HepG2 (cell line): ENCODE results near the gene CISD3. TPM values are rescaled to one million over a fixed set of nuclear protein-coding genes. Genes with fewer than 3 reads are reported as not detected.

Experiments
- DNMT1 ChIP-seq: sonication (generic); formaldehyde crosslinking; IDR thresholded peaks from 2 replicates; pipeline ENCODE4 v1.5.1; 2020; ENCODE audit warnings: mild to moderate bottlenecking, missing genetic modification reagents
- GATAD2A ChIP-seq: IDR thresholded peaks from 2 replicates; pipeline ENCODE4 v1.6.1; 2016
- MATR3 ChIP-seq: sonication (generic); formaldehyde crosslinking; IDR thresholded peaks from 2 replicates; pipeline ENCODE4 v1.4.0; 2020; ENCODE audit warnings: missing genetic modification reagents
- REL ChIP-seq: sonication (generic); formaldehyde crosslinking; conservative IDR thresholded peaks from 2 replicates; pipeline ENCODE4 v1.8.0; 2022; ENCODE audit warnings: mild to moderate bottlenecking, missing genetic modification reagents, moderate library complexity
- SP5 ChIP-seq: IDR thresholded peaks from 2 replicates; pipeline ENCODE4 v1.6.1; 2016; ENCODE audit warnings: low read depth, borderline replicate concordance
- YEATS2 ChIP-seq: sonication (generic); formaldehyde crosslinking; IDR thresholded peaks from 2 replicates; pipeline ENCODE4 v1.4.0; 2020; ENCODE audit warnings: missing genetic modification reagents, borderline replicate concordance
- YEATS4 ChIP-seq: sonication (generic); formaldehyde crosslinking; IDR thresholded peaks from 2 replicates; pipeline ENCODE4 v1.4.0; 2020; ENCODE audit warnings: missing genetic modification reagents, borderline replicate concordance
- ZNF567 ChIP-seq: sonication (generic); formaldehyde crosslinking; IDR thresholded peaks from 2 replicates; pipeline ENCODE4 v1.8.1; 2023; ENCODE audit warnings: mild to moderate bottlenecking, missing genetic modification reagents, borderline replicate concordance
- ZNF883 ChIP-seq: sonication (generic); formaldehyde crosslinking; IDR thresholded peaks from 2 replicates; pipeline ENCODE4 v1.5.1; 2020; ENCODE audit warnings: mild to moderate bottlenecking, missing genetic modification reagents; ENCODE audit errors: not compliant biosample characterization
- ZSCAN22 ChIP-seq: sonication (generic); formaldehyde crosslinking; IDR thresholded peaks from 2 replicates; pipeline ENCODE4 v1.4.0; 2020; ENCODE audit warnings: mild to moderate bottlenecking, missing genetic modification reagents
- polyA plus RNA-seq, 8 experiments: library from polyadenylated mRNA; depleted of rRNA in 3 of 8; stranded (reverse) in 7 of 8; unstranded in 1 of 8; fragments of >200 nt; fragmentation: Illumina TruSeq in 4 of 8; extraction: Trizol in 4 of 8; gene quantifications; 2 replicates each; pipeline versions ENCODE4 v1.2.1 to v1.2.3, GENCODE V29; 2011 to 2016; ENCODE audit warnings: low read depth in 4 of 8, missing spikeins in 1 of 8, mixed read lengths in 1 of 8; ENCODE audit not compliant: insufficient read depth in 1 of 8
- total RNA-seq, 5 experiments: library from RNA; depleted of rRNA; stranded (reverse); fragments of >200 nt; fragmentation: Illumina TruSeq; extraction: Trizol; gene quantifications; 2 replicates each; pipeline ENCODE4 v1.2.3, GENCODE V29; 2016; ENCODE audit warnings: low read depth in 1 of 5
- TF ChIP-seq, protein P1 (sequence below): sonication (generic); formaldehyde crosslinking; conservative IDR thresholded peaks from 2 replicates; pipeline ENCODE4 v1.8.0; 2022; ENCODE audit warnings: missing genetic modification reagents
- TF ChIP-seq, protein P2 (sequence below): sonication (generic); formaldehyde crosslinking; IDR thresholded peaks from 2 replicates; pipeline ENCODE4 v1.5.0; 2020; ENCODE audit warnings: missing genetic modification reagents
- TF ChIP-seq, protein P3 (sequence below): sonication (generic); formaldehyde crosslinking; IDR thresholded peaks from 2 replicates; pipeline ENCODE4 v1.5.0; 2020; ENCODE audit warnings: mild to moderate bottlenecking, low read depth, missing genetic modification reagents, borderline replicate concordance
- TF ChIP-seq, protein P4 (sequence below): sonication (generic); formaldehyde crosslinking; IDR thresholded peaks from 2 replicates; pipeline ENCODE4 v1.4.0; 2020; ENCODE audit warnings: missing genetic modification reagents
- TF ChIP-seq, protein P5 (sequence below): sonication (generic); formaldehyde crosslinking; IDR thresholded peaks from 2 replicates; pipeline ENCODE4 v1.4.0; 2020; ENCODE audit warnings: missing genetic modification reagents

CISD3 gene
- total and polyA plus RNA-seq, 2 of the 13 experiments (the other 11 are each of a cell fraction or from before 2014, with no cell fraction given), result 30.0 to 34.1 TPM

DNA sequence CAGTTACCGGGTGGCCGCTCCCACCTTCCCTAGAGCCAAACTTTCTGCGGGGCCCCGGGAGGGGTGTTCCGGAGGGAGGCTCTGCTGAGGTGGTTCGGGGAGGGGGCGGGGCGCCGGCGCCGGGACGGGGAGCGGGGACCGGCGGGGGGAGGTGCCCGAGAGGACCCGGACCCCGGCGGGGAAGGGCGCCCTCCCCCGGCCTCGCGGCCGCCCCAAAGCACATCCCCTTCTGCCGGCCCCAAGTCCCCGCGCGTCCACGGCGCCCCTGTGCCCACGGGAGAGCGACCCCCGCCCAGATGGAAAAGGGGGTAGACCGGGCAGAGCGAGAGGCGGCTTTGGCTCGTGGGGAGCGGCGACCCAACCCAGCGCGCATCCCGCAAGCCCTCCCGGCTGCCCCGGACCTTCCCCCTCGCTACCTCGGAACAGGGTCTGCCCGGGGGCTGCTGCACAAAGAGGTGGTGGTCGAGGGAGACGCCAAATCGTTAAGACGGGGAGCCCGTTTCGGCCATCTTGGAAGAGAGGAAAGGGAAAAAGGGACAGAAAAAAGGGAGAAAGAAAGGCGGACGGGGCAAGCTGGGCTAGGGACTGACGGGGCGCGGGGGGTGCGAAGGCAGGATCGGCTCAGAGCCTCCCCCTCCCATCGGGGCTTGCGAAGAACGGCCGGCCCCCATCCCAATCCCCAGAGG, 17.5 kb downstream of the CISD3 start (continued):
- TF ChIP-seq, protein P1, sequence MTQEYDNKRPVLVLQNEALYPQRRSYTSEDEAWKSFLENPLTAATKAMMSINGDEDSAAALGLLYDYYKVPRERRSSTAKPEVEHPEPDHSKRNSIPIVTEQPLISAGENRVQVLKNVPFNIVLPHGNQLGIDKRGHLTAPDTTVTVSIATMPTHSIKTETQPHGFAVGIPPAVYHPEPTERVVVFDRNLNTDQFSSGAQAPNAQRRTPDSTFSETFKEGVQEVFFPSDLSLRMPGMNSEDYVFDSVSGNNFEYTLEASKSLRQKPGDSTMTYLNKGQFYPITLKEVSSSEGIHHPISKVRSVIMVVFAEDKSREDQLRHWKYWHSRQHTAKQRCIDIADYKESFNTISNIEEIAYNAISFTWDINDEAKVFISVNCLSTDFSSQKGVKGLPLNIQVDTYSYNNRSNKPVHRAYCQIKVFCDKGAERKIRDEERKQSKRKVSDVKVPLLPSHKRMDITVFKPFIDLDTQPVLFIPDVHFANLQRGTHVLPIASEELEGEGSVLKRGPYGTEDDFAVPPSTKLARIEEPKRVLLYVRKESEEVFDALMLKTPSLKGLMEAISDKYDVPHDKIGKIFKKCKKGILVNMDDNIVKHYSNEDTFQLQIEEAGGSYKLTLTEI (CRISPR knock-in tag), result no peak
- TF ChIP-seq YEATS4 (CRISPR knock-in tag), result no peak
- 0 out of 2 replicates have a peak, but pooled peaks have one; percentile 44 for TF ChIP-seq YEATS2 (CRISPR knock-in tag)
- peak; percentile 86; the same call in 1 of the 2 replicates for TF ChIP-seq ZNF567
- TF ChIP-seq, protein P2, sequence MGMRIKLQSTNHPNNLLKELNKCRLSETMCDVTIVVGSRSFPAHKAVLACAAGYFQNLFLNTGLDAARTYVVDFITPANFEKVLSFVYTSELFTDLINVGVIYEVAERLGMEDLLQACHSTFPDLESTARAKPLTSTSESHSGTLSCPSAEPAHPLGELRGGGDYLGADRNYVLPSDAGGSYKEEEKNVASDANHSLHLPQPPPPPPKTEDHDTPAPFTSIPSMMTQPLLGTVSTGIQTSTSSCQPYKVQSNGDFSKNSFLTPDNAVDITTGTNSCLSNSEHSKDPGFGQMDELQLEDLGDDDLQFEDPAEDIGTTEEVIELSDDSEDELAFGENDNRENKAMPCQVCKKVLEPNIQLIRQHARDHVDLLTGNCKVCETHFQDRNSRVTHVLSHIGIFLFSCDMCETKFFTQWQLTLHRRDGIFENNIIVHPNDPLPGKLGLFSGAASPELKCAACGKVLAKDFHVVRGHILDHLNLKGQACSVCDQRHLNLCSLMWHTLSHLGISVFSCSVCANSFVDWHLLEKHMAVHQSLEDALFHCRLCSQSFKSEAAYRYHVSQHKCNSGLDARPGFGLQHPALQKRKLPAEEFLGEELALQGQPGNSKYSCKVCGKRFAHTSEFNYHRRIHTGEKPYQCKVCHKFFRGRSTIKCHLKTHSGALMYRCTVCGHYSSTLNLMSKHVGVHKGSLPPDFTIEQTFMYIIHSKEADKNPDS (CRISPR knock-in tag), result peak; percentile 9; the same call in 1 of the 2 replicates
- peak; percentile 50; the same call in 1 of the 2 replicates for TF ChIP-seq SP5
- no peak for TF ChIP-seq DNMT1 (CRISPR knock-in tag)
- TF ChIP-seq, protein P3, sequence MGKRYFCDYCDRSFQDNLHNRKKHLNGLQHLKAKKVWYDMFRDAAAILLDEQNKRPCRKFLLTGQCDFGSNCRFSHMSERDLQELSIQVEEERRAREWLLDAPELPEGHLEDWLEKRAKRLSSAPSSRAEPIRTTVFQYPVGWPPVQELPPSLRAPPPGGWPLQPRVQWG, result no peak
- no peak for TF ChIP-seq MATR3
- TF ChIP-seq, protein P4, sequence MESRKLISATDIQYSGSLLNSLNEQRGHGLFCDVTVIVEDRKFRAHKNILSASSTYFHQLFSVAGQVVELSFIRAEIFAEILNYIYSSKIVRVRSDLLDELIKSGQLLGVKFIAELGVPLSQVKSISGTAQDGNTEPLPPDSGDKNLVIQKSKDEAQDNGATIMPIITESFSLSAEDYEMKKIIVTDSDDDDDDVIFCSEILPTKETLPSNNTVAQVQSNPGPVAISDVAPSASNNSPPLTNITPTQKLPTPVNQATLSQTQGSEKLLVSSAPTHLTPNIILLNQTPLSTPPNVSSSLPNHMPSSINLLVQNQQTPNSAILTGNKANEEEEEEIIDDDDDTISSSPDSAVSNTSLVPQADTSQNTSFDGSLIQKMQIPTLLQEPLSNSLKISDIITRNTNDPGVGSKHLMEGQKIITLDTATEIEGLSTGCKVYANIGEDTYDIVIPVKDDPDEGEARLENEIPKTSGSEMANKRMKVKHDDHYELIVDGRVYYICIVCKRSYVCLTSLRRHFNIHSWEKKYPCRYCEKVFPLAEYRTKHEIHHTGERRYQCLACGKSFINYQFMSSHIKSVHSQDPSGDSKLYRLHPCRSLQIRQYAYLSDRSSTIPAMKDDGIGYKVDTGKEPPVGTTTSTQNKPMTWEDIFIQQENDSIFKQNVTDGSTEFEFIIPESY (CRISPR knock-in tag), result no peak
- no peak for TF ChIP-seq REL (CRISPR knock-in tag)
- TF ChIP-seq ZSCAN22 (CRISPR knock-in tag), result no peak
- TF ChIP-seq, protein P5, sequence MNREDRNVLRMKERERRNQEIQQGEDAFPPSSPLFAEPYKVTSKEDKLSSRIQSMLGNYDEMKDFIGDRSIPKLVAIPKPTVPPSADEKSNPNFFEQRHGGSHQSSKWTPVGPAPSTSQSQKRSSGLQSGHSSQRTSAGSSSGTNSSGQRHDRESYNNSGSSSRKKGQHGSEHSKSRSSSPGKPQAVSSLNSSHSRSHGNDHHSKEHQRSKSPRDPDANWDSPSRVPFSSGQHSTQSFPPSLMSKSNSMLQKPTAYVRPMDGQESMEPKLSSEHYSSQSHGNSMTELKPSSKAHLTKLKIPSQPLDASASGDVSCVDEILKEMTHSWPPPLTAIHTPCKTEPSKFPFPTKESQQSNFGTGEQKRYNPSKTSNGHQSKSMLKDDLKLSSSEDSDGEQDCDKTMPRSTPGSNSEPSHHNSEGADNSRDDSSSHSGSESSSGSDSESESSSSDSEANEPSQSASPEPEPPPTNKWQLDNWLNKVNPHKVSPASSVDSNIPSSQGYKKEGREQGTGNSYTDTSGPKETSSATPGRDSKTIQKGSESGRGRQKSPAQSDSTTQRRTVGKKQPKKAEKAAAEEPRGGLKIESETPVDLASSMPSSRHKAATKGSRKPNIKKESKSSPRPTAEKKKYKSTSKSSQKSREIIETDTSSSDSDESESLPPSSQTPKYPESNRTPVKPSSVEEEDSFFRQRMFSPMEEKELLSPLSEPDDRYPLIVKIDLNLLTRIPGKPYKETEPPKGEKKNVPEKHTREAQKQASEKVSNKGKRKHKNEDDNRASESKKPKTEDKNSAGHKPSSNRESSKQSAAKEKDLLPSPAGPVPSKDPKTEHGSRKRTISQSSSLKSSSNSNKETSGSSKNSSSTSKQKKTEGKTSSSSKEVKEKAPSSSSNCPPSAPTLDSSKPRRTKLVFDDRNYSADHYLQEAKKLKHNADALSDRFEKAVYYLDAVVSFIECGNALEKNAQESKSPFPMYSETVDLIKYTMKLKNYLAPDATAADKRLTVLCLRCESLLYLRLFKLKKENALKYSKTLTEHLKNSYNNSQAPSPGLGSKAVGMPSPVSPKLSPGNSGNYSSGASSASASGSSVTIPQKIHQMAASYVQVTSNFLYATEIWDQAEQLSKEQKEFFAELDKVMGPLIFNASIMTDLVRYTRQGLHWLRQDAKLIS (CRISPR knock-in tag), result no peak
- TF ChIP-seq ZNF883 (CRISPR knock-in tag), result no peak
- peak; percentile 66 for TF ChIP-seq GATAD2A (CRISPR knock-in tag)
